ENCODE data around the gene TPPP3.

The TPPP3 gene

DNA sequence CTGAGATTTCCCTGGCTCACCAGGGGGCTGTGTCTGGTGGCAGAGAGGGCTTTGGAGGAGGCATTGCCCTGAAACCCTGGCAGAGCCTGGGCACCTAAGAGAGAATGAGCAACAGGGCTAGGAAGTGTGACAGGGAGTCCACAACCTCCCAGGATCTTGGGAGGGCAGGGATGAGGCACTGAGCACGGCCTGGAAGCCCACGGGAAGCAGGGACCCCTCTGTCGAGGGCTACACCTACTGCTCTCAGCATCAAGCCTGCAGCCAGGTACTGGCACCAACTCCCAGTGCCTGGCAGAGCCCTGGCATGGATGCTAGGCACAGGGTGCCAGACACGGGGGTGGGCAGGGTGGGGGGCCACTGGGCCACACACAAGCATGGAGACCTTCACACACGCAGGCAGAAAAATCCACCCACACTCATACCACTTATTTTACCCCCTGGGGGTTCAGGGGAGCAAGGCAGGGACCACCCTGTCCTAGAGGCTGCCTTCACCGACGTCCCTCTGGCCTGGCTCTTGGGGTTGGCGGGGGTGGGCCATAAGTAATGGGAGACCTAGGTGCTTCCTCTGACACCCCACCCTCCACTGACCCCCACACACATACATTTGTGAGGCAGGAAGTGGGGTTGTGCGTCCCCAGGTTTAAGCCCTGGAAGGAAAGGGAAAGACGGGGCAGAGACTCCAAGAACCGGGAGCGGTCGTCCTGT is 36.7 kb upstream of the TPPP3 start:
- no peak for TF ChIP-seq ZNF8 (CRISPR knock-in tag; IDR thresholded peaks at IDR 0.05)
- no peak for TF ChIP-seq SNAI2 (CRISPR knock-in tag; IDR thresholded peaks at IDR 0.05)
- TF ChIP-seq OSR1 (CRISPR knock-in tag; IDR thresholded peaks at IDR 0.05), result no peak
- TF ChIP-seq, protein P1, sequence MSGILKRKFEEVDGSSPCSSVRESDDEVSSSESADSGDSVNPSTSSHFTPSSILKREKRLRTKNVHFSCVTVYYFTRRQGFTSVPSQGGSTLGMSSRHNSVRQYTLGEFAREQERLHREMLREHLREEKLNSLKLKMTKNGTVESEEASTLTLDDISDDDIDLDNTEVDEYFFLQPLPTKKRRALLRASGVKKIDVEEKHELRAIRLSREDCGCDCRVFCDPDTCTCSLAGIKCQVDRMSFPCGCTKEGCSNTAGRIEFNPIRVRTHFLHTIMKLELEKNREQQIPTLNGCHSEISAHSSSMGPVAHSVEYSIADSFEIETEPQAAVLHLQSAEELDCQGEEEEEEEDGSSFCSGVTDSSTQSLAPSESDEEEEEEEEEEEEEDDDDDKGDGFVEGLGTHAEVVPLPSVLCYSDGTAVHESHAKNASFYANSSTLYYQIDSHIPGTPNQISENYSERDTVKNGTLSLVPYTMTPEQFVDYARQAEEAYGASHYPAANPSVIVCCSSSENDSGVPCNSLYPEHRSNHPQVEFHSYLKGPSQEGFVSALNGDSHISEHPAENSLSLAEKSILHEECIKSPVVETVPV (CRISPR knock-in tag; IDR thresholded peaks at IDR 0.05), result no peak
- no peak for TF ChIP-seq TOX (CRISPR knock-in tag; IDR thresholded peaks at IDR 0.05; ENCODE audit: borderline replicate concordance)
- no peak for TF ChIP-seq TCF4 (CRISPR knock-in tag; IDR thresholded peaks at IDR 0.05; ENCODE audit: borderline replicate concordance)
- TF ChIP-seq ARNTL (CRISPR knock-in tag; IDR thresholded peaks at IDR 0.05; ENCODE audit: borderline replicate concordance, low read depth), result no peak
- no peak for TF ChIP-seq BACH2 (CRISPR knock-in tag; IDR thresholded peaks at IDR 0.05; ENCODE audit: borderline replicate concordance)
- TF ChIP-seq ISL1 (CRISPR knock-in tag; IDR thresholded peaks at IDR 0.05), result no peak
- no peak for TF ChIP-seq GLIS3 (CRISPR knock-in tag; IDR thresholded peaks at IDR 0.05)
- TF ChIP-seq, protein P2, sequence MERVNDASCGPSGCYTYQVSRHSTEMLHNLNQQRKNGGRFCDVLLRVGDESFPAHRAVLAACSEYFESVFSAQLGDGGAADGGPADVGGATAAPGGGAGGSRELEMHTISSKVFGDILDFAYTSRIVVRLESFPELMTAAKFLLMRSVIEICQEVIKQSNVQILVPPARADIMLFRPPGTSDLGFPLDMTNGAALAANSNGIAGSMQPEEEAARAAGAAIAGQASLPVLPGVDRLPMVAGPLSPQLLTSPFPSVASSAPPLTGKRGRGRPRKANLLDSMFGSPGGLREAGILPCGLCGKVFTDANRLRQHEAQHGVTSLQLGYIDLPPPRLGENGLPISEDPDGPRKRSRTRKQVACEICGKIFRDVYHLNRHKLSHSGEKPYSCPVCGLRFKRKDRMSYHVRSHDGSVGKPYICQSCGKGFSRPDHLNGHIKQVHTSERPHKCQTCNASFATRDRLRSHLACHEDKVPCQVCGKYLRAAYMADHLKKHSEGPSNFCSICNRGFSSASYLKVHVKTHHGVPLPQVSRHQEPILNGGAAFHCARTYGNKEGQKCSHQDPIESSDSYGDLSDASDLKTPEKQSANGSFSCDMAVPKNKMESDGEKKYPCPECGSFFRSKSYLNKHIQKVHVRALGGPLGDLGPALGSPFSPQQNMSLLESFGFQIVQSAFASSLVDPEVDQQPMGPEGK (CRISPR knock-in tag; IDR thresholded peaks at IDR 0.05; ENCODE audit: borderline replicate concordance), result no peak
- no peak for TF ChIP-seq PPARA (CRISPR knock-in tag; IDR thresholded peaks at IDR 0.05; ENCODE audit: borderline replicate concordance)
- TF ChIP-seq ZNF565 (CRISPR knock-in tag; conservative IDR thresholded peaks at IDR 0.05; ENCODE audit: low read depth), result no peak
- no peak for TF ChIP-seq RARB (CRISPR knock-in tag; IDR thresholded peaks at IDR 0.05)
- TF ChIP-seq, protein P3, sequence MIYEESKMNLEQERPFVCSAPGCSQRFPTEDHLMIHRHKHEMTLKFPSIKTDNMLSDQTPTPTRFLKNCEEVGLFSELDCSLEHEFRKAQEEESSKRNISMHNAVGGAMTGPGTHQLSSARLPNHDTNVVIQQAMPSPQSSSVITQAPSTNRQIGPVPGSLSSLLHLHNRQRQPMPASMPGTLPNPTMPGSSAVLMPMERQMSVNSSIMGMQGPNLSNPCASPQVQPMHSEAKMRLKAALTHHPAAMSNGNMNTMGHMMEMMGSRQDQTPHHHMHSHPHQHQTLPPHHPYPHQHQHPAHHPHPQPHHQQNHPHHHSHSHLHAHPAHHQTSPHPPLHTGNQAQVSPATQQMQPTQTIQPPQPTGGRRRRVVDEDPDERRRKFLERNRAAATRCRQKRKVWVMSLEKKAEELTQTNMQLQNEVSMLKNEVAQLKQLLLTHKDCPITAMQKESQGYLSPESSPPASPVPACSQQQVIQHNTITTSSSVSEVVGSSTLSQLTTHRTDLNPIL (CRISPR knock-in tag; IDR thresholded peaks at IDR 0.05; ENCODE audit: low read depth), result no peak
- TF ChIP-seq, protein P4, sequence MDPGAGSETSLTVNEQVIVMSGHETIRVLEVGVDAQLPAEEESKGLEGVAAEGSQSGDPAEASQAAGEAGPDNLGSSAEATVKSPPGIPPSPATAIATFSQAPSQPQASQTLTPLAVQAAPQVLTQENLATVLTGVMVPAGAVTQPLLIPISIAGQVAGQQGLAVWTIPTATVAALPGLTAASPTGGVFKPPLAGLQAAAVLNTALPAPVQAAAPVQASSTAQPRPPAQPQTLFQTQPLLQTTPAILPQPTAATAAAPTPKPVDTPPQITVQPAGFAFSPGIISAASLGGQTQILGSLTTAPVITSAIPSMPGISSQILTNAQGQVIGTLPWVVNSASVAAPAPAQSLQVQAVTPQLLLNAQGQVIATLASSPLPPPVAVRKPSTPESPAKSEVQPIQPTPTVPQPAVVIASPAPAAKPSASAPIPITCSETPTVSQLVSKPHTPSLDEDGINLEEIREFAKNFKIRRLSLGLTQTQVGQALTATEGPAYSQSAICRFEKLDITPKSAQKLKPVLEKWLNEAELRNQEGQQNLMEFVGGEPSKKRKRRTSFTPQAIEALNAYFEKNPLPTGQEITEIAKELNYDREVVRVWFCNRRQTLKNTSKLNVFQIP (CRISPR knock-in tag; IDR thresholded peaks at IDR 0.05; ENCODE audit: borderline replicate concordance, low read depth), result no peak
- no peak for TF ChIP-seq ZFP3 (CRISPR knock-in tag; IDR thresholded peaks at IDR 0.05)
- no peak for ATAC-seq

DNA sequence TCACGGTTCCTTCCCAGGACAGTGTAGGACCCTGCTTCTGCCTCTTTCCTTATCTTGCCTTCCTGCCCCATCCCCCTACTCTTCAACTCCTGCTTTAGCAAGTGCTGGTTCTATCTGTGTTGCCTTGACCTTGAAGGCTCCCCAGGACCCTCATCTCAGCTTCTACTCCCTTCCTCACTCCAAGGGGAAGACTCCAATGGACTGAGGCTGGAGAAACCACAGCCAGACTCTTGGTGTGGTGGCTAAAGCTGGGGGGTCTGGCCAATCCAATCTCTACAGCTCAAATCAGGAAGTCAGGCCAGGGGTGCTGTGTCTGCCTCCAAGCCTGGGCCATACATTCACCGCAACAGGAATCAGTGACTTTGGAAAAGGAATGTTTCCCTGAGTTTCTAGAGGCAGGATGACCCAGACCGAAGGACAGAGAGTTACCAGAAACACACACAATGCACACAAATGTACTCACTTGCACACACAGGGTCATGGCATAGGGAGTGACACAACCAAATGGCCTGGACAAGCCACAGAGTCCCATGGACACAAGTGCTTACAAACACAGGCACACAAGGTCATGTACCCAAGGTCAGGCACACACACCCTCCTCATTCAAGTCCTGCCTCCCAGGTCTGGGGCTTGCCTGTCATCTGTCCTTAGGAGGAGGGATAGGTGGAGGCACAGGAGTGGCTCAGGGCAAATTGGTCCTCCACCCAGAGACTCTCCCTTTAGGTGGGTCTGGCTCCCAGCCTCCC is 35.9 kb upstream of the TPPP3 start:
- ATAC-seq, result no peak
- TF ChIP-seq, protein P4 (CRISPR knock-in tag; IDR thresholded peaks at IDR 0.05; ENCODE audit: borderline replicate concordance, low read depth), result no peak
- TF ChIP-seq, protein P2 (CRISPR knock-in tag; IDR thresholded peaks at IDR 0.05; ENCODE audit: borderline replicate concordance), result no peak
- TF ChIP-seq, protein P3 (CRISPR knock-in tag; IDR thresholded peaks at IDR 0.05; ENCODE audit: low read depth), result no peak
- TF ChIP-seq ZNF70 (CRISPR knock-in tag; IDR thresholded peaks at IDR 0.05) (no peak), ZC3H10 (CRISPR knock-in tag; IDR thresholded peaks at IDR 0.05) (no peak), ZNF8 (CRISPR knock-in tag; IDR thresholded peaks at IDR 0.05) (no peak), ESRRG (CRISPR knock-in tag; IDR thresholded peaks at IDR 0.05) (no peak), OSR1 (CRISPR knock-in tag; IDR thresholded peaks at IDR 0.05) (no peak), TCF4 (CRISPR knock-in tag; IDR thresholded peaks at IDR 0.05; ENCODE audit: borderline replicate concordance) (no peak), ZNF565 (CRISPR knock-in tag; conservative IDR thresholded peaks at IDR 0.05; ENCODE audit: low read depth) (no peak), BACH2 (CRISPR knock-in tag; IDR thresholded peaks at IDR 0.05; ENCODE audit: borderline replicate concordance) (no peak), ZFP30 (CRISPR knock-in tag; IDR thresholded peaks at IDR 0.05) (no peak), PPARA (CRISPR knock-in tag; IDR thresholded peaks at IDR 0.05; ENCODE audit: borderline replicate concordance) (no peak), RARB (CRISPR knock-in tag; IDR thresholded peaks at IDR 0.05) (no peak), ZFP3 (CRISPR knock-in tag; IDR thresholded peaks at IDR 0.05) (no peak), TOX (CRISPR knock-in tag; IDR thresholded peaks at IDR 0.05; ENCODE audit: borderline replicate concordance) (no peak), ISL1 (CRISPR knock-in tag; IDR thresholded peaks at IDR 0.05) (no peak)
- TF ChIP-seq, protein P1 (CRISPR knock-in tag; IDR thresholded peaks at IDR 0.05), result no peak

Data from SK-N-SH treated with all-trans-retinoic acid at 6 μM for 48 hours (cell line).